Hepatocyte (in vitro differentiated cells): ENCODE data around the gene KCNN2. TPM values are rescaled to one million over a fixed set of nuclear protein-coding genes. Genes with fewer than 3 reads are reported as not detected.
A peak's percentile ranks its signal among the peaks of the same experiment; 100 is the strongest.

ENCODE experiments used
- DNase-seq: peaks from one replicate; pipeline ENCODE4 v3.0.0-alpha.2; 2016; ENCODE audit warnings: low spot score
- H2AFZ ChIP-seq: fragments of 200-600 bp; sonication (generic); 2 replicates; pipeline ENCODE4 v1.6.0; 2016; ENCODE audit warnings: antibody characterized with exemption, mild to moderate bottlenecking
- H3K27ac ChIP-seq: fragments of 200-600 bp; sonication (generic); 2 replicates; pipeline ENCODE4 v1.5.1; 2016; ENCODE audit warnings: mild to moderate bottlenecking
- H3K27me3 ChIP-seq: fragments of 200-600 bp; sonication (generic); 2 replicates; pipeline ENCODE4 v1.6.1; 2016
- H3K36me3 ChIP-seq: fragments of 200-600 bp; sonication (generic); replicated peaks from 2 replicates; pipeline ENCODE4 v1.5.1; 2016; ENCODE audit warnings: low read depth; ENCODE audit not compliant: insufficient read depth
- H3K4me1 ChIP-seq: fragments of 200-600 bp; sonication (generic); 2 replicates; pipeline ENCODE4 v1.5.1; 2016; ENCODE audit warnings: mild to moderate bottlenecking, moderate library complexity; ENCODE audit not compliant: insufficient read depth
- H3K4me2 ChIP-seq: fragments of 200-600 bp; sonication (generic); 2 replicates; pipeline ENCODE4 v1.6.0; 2016
- H3K4me3 ChIP-seq: fragments of 200-600 bp; sonication (generic); 2 replicates; pipeline ENCODE4 v1.5.1; 2016; ENCODE audit warnings: mild to moderate bottlenecking
- H3K79me2 ChIP-seq: fragments of 200-600 bp; sonication (generic); 2 replicates; pipeline ENCODE4 v1.6.0; 2017; ENCODE audit warnings: mild to moderate bottlenecking
- H3K9me2 ChIP-seq: fragments of 200-600 bp; sonication (generic); replicated peaks from 2 replicates; pipeline ENCODE4 v1.6.0; 2017; ENCODE audit warnings: mild to moderate bottlenecking; ENCODE audit not compliant: insufficient read depth
- H3K9me3 ChIP-seq: fragments of 200-600 bp; sonication (generic); 2 replicates; pipeline ENCODE4 v1.5.1; 2016; ENCODE audit warnings: low read depth, mild to moderate bottlenecking
- H4K20me1 ChIP-seq: fragments of 200-600 bp; sonication (generic); 2 replicates; pipeline ENCODE4 v1.6.0; 2016; ENCODE audit warnings: mild to moderate bottlenecking; ENCODE audit not compliant: insufficient read depth, poor library complexity, severe bottlenecking
- CTCF ChIP-seq: fragments of 200-600 bp; sonication (generic); IDR thresholded peaks from 2 replicates; pipeline ENCODE4 v1.5.1; 2016; ENCODE audit warnings: antibody characterized with exemption, mild to moderate bottlenecking; ENCODE audit not compliant: poor library complexity
- EZH2 ChIP-seq: fragments of 200-600 bp; sonication (generic); IDR thresholded peaks from 2 replicates; pipeline ENCODE4 v1.6.1; 2016; ENCODE audit warnings: antibody characterized with exemption, mild to moderate bottlenecking, borderline replicate concordance
- EZH2phosphoT487 ChIP-seq: fragments of 200-600 bp; sonication (generic); IDR thresholded peaks from one replicate; pipeline ENCODE4 v1.6.1; 2018; ENCODE audit warnings: antibody characterized with exemption, mild to moderate bottlenecking, low read depth, moderate library complexity; ENCODE audit not compliant: unreplicated experiment, severe bottlenecking
- WGBS: methylation state at CpG from one replicate; pipeline ENCODE4 v1.1.6; 2016; ENCODE audit warnings: low lambda C conversion rate; ENCODE audit errors: missing lambda C conversion rate; 5-methylcytosine and 5-hydroxymethylcytosine counted together
- polyA plus RNA-seq: library from polyadenylated mRNA; unstranded; fragments of >200 nt; fragmentation: Nextera tagmentation; extraction: Ambion mirVana; gene quantifications from 2 replicates; pipeline ENCODE4 v1.2.1, GENCODE V29; 2016
- total RNA-seq: library from RNA; depleted of rRNA; stranded (reverse); fragments of >200 nt; gene quantifications from 2 replicates; pipeline ENCODE4 v1.2.3, GENCODE V29; 2014

The KCNN2 gene
- total and polyA plus RNA-seq, 2 experiments from 2014 or later, result 3.9 to 6.4 TPM

GRCh38 chr5:114363837-114364236 is 2.0 kb downstream of the KCNN2 start:
- Histone ChIP-seq H3K4me1 (peaks cover 16% of the 10 kb centered on the region), H3K9me2 (no peaks in the 10 kb centered on the region), H3K27me3 (peaks cover 51% of the 10 kb centered on the region), H3K79me2 (no peaks in the 10 kb centered on the region), H3K4me3 (peak overlapping the region; percentile 59), H3K9me3 (no peaks in the 10 kb centered on the region), H4K20me1 (no peaks in the 10 kb centered on the region), H2AFZ (peak overlapping the region; percentile 36), H3K4me2 (peak overlapping the region; percentile 96), H3K27ac (no peak overlapping the region), H3K36me3 (no peaks in the 10 kb centered on the region)
- TF ChIP-seq EZH2phosphoT487, result no peak
- WGBS, result 5% methylated on average over 10 of the region's 10 CpGs
- DNase-seq, result no peak

- Histone ChIP-seq H3K9me3 (no peaks in the 10 kb centered on the region), H3K36me3 (no peaks in the 10 kb centered on the region), H3K4me1 (peaks cover 10% of the 10 kb centered on the region), H3K9me2 (no peaks in the 10 kb centered on the region), H4K20me1 (no peaks in the 10 kb centered on the region), H2AFZ (no peak overlapping the region), H3K27ac (no peak overlapping the region), H3K4me3 (no peak overlapping the region), H3K4me2 (no peak overlapping the region), H3K27me3 (peaks cover 32% of the 10 kb centered on the region), H3K79me2 (no peaks in the 10 kb centered on the region)
- no peak for TF ChIP-seq EZH2
- TF ChIP-seq CTCF, result no peak
- TF ChIP-seq EZH2phosphoT487, result no peak
- WGBS, result 91% methylated on average over 2 of the region's 2 CpGs
- DNase-seq, result peak; percentile 7
Measured at GRCh38 chr5:114367029-114367428, 5.2 kb downstream of the KCNN2 start.

GRCh38 chr5:114369680-114370417 is 8.0 kb downstream of the KCNN2 start:
- WGBS, result 88% methylated on average over 7 of the region's 7 CpGs
- no peaks in the 10 kb centered on the region for H3K79me2 ChIP-seq
- TF ChIP-seq EZH2phosphoT487 (no peak), CTCF (no peak), EZH2 (no peak)

GRCh38 chr5:114377050-114377844 is 15.4 kb downstream of the KCNN2 start:
- Histone ChIP-seq H3K4me2 (no peak overlapping the region), H3K27me3 (no peaks in the 10 kb centered on the region), H3K9me2 (no peaks in the 10 kb centered on the region), H3K27ac (no peak overlapping the region), H2AFZ (no peak overlapping the region), H3K4me3 (no peak overlapping the region), H3K4me1 (no peaks in the 10 kb centered on the region), H4K20me1 (no peaks in the 10 kb centered on the region), H3K36me3 (no peaks in the 10 kb centered on the region), H3K79me2 (no peaks in the 10 kb centered on the region), H3K9me3 (no peaks in the 10 kb centered on the region)
- no peak for DNase-seq
- no peak for TF ChIP-seq EZH2phosphoT487
- TF ChIP-seq CTCF, result no peak
- no peak for TF ChIP-seq EZH2
- 72% methylated on average over 7 of the region's 7 CpGs for WGBS

More at GRCh38 chr5:114369680-114370417, 8.0 kb downstream of the KCNN2 start:
- H3K27ac ChIP-seq, result no peak overlapping the region
- no peak overlapping the region for H3K4me3 ChIP-seq
- DNase-seq, result no peak
- no peak overlapping the region for H3K4me2 ChIP-seq
- no peaks in the 10 kb centered on the region for H4K20me1 ChIP-seq
- no peaks in the 10 kb centered on the region for H3K36me3 ChIP-seq
- H3K27me3 ChIP-seq, result peaks cover 4% of the 10 kb centered on the region
- no peaks in the 10 kb centered on the region for H3K4me1 ChIP-seq
- H3K9me3 ChIP-seq, result no peaks in the 10 kb centered on the region
- H2AFZ ChIP-seq, result no peak overlapping the region
- no peaks in the 10 kb centered on the region for H3K9me2 ChIP-seq
